T-cell (primary cell): ENCODE data around the gene LUC7L3. TPM values are rescaled to one million over a fixed set of nuclear protein-coding genes. Genes with fewer than 3 reads are reported as not detected.
"Not testable (repeated sequence)": the region's sequence is repeated elsewhere in the genome, so short reads cannot be mapped to it uniquely, and the experiment has no call there.

Experiments
- ATAC-seq, 4 experiments: fragments of 200-7000 bp in 3 of 4; fragments of 150-1000 bp in 1 of 4; cut with Tn5 transposase; replicated peaks in 1 of 4; 1 replicate in 3 of 4; 2 replicates in 1 of 4; pipeline ENCODE4 v1.10.0; 2021; ENCODE audit warnings: moderate library complexity in 3 of 4, mild to moderate bottlenecking in 2 of 4, moderate number of reproducible peaks in 1 of 4
- CTCF ChIA-PET, 2 donors: fragments of 300-600 bp; sonication (Branson Sonifier 250); formaldehyde crosslinking; loops; one replicate each; lab custom pipeline; 2022; ENCODE audit warnings: antibody characterized with exemption in 2 of 2; lab: Charles Lee
- POLR2A ChIA-PET, 2 donors: fragments of 300-600 bp; sonication (Branson Sonifier 250); formaldehyde crosslinking; loops; one replicate each; lab custom pipeline; 2022; ENCODE audit warnings: antibody characterized with exemption in 2 of 2; lab: Charles Lee
- DNase-seq, 35 experiments: peaks; one replicate each; pipeline versions ENCODE4 v3.0.0 to v3.0.0-alpha.2; 2013 to 2023
- H3K27ac ChIP-seq: one replicate; pipeline ENCODE4 v1.5.1; 2013; ENCODE audit warnings: low read length
- H3K27me3 ChIP-seq, 2 experiments: replicated peaks in 1 of 2; 1 replicate in 1 of 2; 2 replicates in 1 of 2; pipeline versions ENCODE4 v1.6.1 to v1.7.0; 2013; ENCODE audit warnings: low read length in 1 of 2, mixed read lengths in 1 of 2; ENCODE audit not compliant: control insufficient read depth in 2 of 2, insufficient read depth in 2 of 2; ENCODE audit errors: extremely low read depth in 1 of 2
- H3K36me3 ChIP-seq, 2 donors: 1 replicate in 1 of 2; 2 replicates in 1 of 2; pipeline versions ENCODE4 v1.6.1 to v1.7.0; 2013; ENCODE audit warnings: low read length in 1 of 2; ENCODE audit not compliant: control insufficient read depth in 2 of 2, insufficient read depth in 1 of 2; ENCODE audit errors: extremely low read depth in 1 of 2
- H3K4me1 ChIP-seq, 2 experiments: 1 replicate in 1 of 2; 2 replicates in 1 of 2; pipeline versions ENCODE4 v1.6.1 to v1.7.0; 2013; ENCODE audit warnings: low read length in 2 of 2, mixed read lengths in 1 of 2; ENCODE audit not compliant: insufficient read depth in 2 of 2, control insufficient read depth in 1 of 2; ENCODE audit errors: extremely low read depth in 1 of 2
- H3K4me3 ChIP-seq, 2 donors: 1 replicate in 1 of 2; 2 replicates in 1 of 2; pipeline versions ENCODE4 v1.5.1 to v1.7.0; 2013; ENCODE audit warnings: mild to moderate bottlenecking in 2 of 2, low read length in 1 of 2, moderate library complexity in 1 of 2; ENCODE audit not compliant: control insufficient read depth in 1 of 2; ENCODE audit errors: extremely low read depth in 1 of 2
- H3K9me3 ChIP-seq: 2 replicates; pipeline ENCODE4 v1.7.0; 2013
- H3K27ac Mint-ChIP-seq, 2 donors: one replicate each; pipeline ENCODE4 v1.8.0; 2020 to 2021; ENCODE audit warnings: mild to moderate bottlenecking in 2 of 2, mixed read lengths in 2 of 2
- H3K27me3 Mint-ChIP-seq, 2 donors: one replicate each; pipeline ENCODE4 v1.8.0; 2021 to 2022; ENCODE audit warnings: mixed read lengths in 2 of 2
- H3K36me3 Mint-ChIP-seq: one replicate; pipeline ENCODE4 v1.8.0; 2021; ENCODE audit warnings: mixed read lengths
- H3K4me1 Mint-ChIP-seq, 3 donors: one replicate each; pipeline ENCODE4 v1.8.0; 2020 to 2022; ENCODE audit warnings: mixed read lengths in 3 of 3, mild to moderate bottlenecking in 1 of 3
- H3K4me3 Mint-ChIP-seq, 3 donors: one replicate each; pipeline ENCODE4 v1.8.0; 2020 to 2022; ENCODE audit warnings: mild to moderate bottlenecking in 3 of 3, mixed read lengths in 3 of 3, moderate library complexity in 3 of 3
- H3K9me3 Mint-ChIP-seq, 3 donors: one replicate each; pipeline ENCODE4 v1.8.0; 2020 to 2022; ENCODE audit warnings: mixed read lengths in 3 of 3
- WGBS: methylation state at CpG from one replicate; pipeline ENCODE4 v1.1.5; 2013; ENCODE audit warnings: missing lambda C conversion rate; ENCODE audit not compliant: insufficient coverage; 5-methylcytosine and 5-hydroxymethylcytosine counted together
- total RNA-seq, 35 experiments: library from RNA in 6 of 35; stranded (reverse) in 6 of 35; fragments of 120-200 nt in 1 of 35; gene quantifications; one replicate each; pipeline versions ENCODE4 v1.2.1 to v1.2.4 and lab custom pipeline; 2013 to 2026

Gene LUC7L3
- total RNA-seq, 5 donors from 2014 or later (not counting 1 experiment from before 2014, with no cell fraction given): 126 to 273 (median 232) TPM

GRCh38 chr17:50724622-50725021 lies 5.2 kb downstream of the LUC7L3 start:
- H3K9me3 Mint-ChIP-seq, H3K36me3 ChIP-seq, ATAC-seq, H3K4me3 ChIP-seq, H3K27ac Mint-ChIP-seq, H3K27me3 Mint-ChIP-seq, H3K27ac ChIP-seq, DNase-seq, H3K9me3 ChIP-seq, H3K27me3 ChIP-seq: not testable (repeated sequence)
- Mint-ChIP-seq H3K4me3 (peak overlapping the region in 1 of 3 donors; percentile 21), H3K4me1 (peaks cover 73 to 84% (median 74%) of the 10 kb centered on the region in 3 donors), H3K36me3 (peaks cover 13% of the 10 kb centered on the region)
- no CpG with 5 or more reads among the region's 6 CpGs for WGBS
- peaks cover 34 to 53% of the 10 kb centered on the region in 2 experiments for H3K4me1 ChIP-seq
- ChIA-PET POLR2A (interaction anchor here in 1 of 2 donors (0.6 kb wide), 2 partner anchors 55 to 522 kb away, joined by 3 read pairs; no protein-coding TSS in a partner anchor), CTCF (interaction anchor here in 1 of 2 donors (0.6 kb wide), 1 partner anchor 1409 kb away, joined by 4 read pairs; no protein-coding TSS in a partner anchor)

- peak overlapping the region in 1 of 3 donors; percentile 46 for H3K4me3 Mint-ChIP-seq
- WGBS: 84% methylated on average over 5 of the region's 12 CpGs
- POLR2A ChIA-PET: interaction anchor here in 1 of 2 donors (0.6 kb wide), 2 partner anchors 9 to 248 kb away, joined by 8 to 9 read pairs; no protein-coding TSS in a partner anchor
- no peak for ATAC-seq
- no peaks in the 10 kb centered on the region for H3K27me3 Mint-ChIP-seq
- no peak for DNase-seq
- no peak overlapping the region for H3K27ac Mint-ChIP-seq
- H3K36me3 Mint-ChIP-seq: peaks cover 13% of the 10 kb centered on the region
- no peaks in the 10 kb centered on the region for H3K9me3 Mint-ChIP-seq
- CTCF ChIA-PET: interaction anchor here in 1 of 2 donors (0.6 kb wide), 1 partner anchor 56 kb away, joined by 3 read pairs; no protein-coding TSS in a partner anchor
- H3K4me3 ChIP-seq: no peak overlapping the region
- no peaks in the 10 kb centered on the region for H3K27me3 ChIP-seq
- peaks cover 75 to 81% (median 80%) of the 10 kb centered on the region in 3 donors for H3K4me1 Mint-ChIP-seq
- no peaks in the 10 kb centered on the region for H3K9me3 ChIP-seq
- peaks cover 28 to 64% of the 10 kb centered on the region in 2 experiments for H3K4me1 ChIP-seq
- H3K36me3 ChIP-seq: peaks cover 0 to 6% of the 10 kb centered on the region in 2 donors
- no peak overlapping the region for H3K27ac ChIP-seq
Observed at GRCh38 chr17:50725769-50726655, 6.6 kb downstream of the LUC7L3 start.

GRCh38 chr17:50728112-50728429 lies 8.7 kb downstream of the LUC7L3 start:
- ATAC-seq (no peak), DNase-seq (no peak)
- Mint-ChIP-seq H3K4me3 (peak overlapping the region in 1 of 3 donors; percentile 28), H3K9me3 (no peaks in the 10 kb centered on the region), H3K27ac (no peak overlapping the region), H3K36me3 (peaks cover 7% of the 10 kb centered on the region), H3K4me1 (peaks cover 73 to 82% (median 80%) of the 10 kb centered on the region in 3 donors), H3K27me3 (no peaks in the 10 kb centered on the region)
- no CpG with 5 or more reads among the region's 2 CpGs for WGBS
- H3K36me3 ChIP-seq: peaks cover 0 to 6% of the 10 kb centered on the region in 2 donors
- POLR2A ChIA-PET: interaction anchor here in 1 of 2 donors (0.7 kb wide), 1 partner anchor 10 kb away, joined by 3 read pairs; no protein-coding TSS in a partner anchor
- H3K4me3 ChIP-seq: no peak overlapping the region
- CTCF ChIA-PET: interaction anchor here in 1 of 2 donors (0.7 kb wide), 3 partner anchors 14 to 328 kb away, joined by 3 to 4 read pairs (median 4); no protein-coding TSS in a partner anchor
- no peaks in the 10 kb centered on the region for H3K27me3 ChIP-seq
- H3K9me3 ChIP-seq: no peaks in the 10 kb centered on the region
- H3K27ac ChIP-seq: no peak overlapping the region
- H3K4me1 ChIP-seq: peaks cover 11 to 73% of the 10 kb centered on the region in 2 experiments

GRCh38 chr17:50728881-50729765 lies 9.7 kb downstream of the LUC7L3 start:
- H3K27me3 ChIP-seq: no peaks in the 10 kb centered on the region
- POLR2A ChIA-PET: no interaction called here
- peaks cover 10 to 66% of the 10 kb centered on the region in 2 experiments for H3K4me1 ChIP-seq
- WGBS: no CpG with 5 or more reads among the region's 5 CpGs
- no peak overlapping the region for H3K4me3 ChIP-seq
- Mint-ChIP-seq H3K36me3 (peaks cover 7% of the 10 kb centered on the region), H3K9me3 (no peaks in the 10 kb centered on the region), H3K27ac (no peak overlapping the region), H3K27me3 (no peaks in the 10 kb centered on the region), H3K4me1 (peaks cover 66 to 75% (median 73%) of the 10 kb centered on the region in 3 donors), H3K4me3 (peak overlapping the region in 1 of 3 donors; percentile 28)
- DNase-seq: no peak
- no peaks in the 10 kb centered on the region for H3K9me3 ChIP-seq
- ATAC-seq: no peak
- H3K27ac ChIP-seq: no peak overlapping the region
- CTCF ChIA-PET: no interaction called here
- peaks cover 0 to 2% of the 10 kb centered on the region in 2 donors for H3K36me3 ChIP-seq

- H3K4me3 Mint-ChIP-seq: peak overlapping the region in 1 of 3 donors; percentile 19
- no peak for ATAC-seq
- H3K27ac Mint-ChIP-seq: peak overlapping the region; percentile 2 to 37
- Histone ChIP-seq H3K27me3 (no peaks in the 10 kb centered on the region), H3K36me3 (no peaks in the 10 kb centered on the region), H3K4me1 (peaks cover 2 to 61% of the 10 kb centered on the region in 2 experiments), H3K9me3 (no peaks in the 10 kb centered on the region), H3K27ac (peak overlapping the region; percentile 16), H3K4me3 (no peak overlapping the region)
- ChIA-PET POLR2A (no interaction called here), CTCF (interaction anchor here in 1 of 2 donors (0.6 to 0.8 kb wide), 2 partner anchors 20 to 25 kb away, joined by 3 read pairs; no protein-coding TSS in a partner anchor)
- peaks cover 7% of the 10 kb centered on the region for H3K36me3 Mint-ChIP-seq
- H3K27me3 Mint-ChIP-seq: no peaks in the 10 kb centered on the region
- H3K9me3 Mint-ChIP-seq: no peaks in the 10 kb centered on the region
- DNase-seq: peak in 1 of 35 experiments; percentile 33
- WGBS: 85% methylated on average over 4 of the region's 7 CpGs
- peaks cover 74 to 78% (median 77%) of the 10 kb centered on the region in 3 donors for H3K4me1 Mint-ChIP-seq
Observed at GRCh38 chr17:50731575-50732460, 12.4 kb downstream of the LUC7L3 start.
